Measurements from ENCODE around the gene FRMD4B.

GRCh38 chr3:69137412-69137811, 248.5 kb downstream of the FRMD4B start:
- TF ChIP-seq CTCF (conservative IDR thresholded peaks at IDR 0.05 in 1 of 2, IDR thresholded peaks at IDR 0.05 in 1 of 2; ENCODE audit: extremely low read depth in 1 of 2, insufficient read depth in 1 of 2, low read depth in 1 of 2, low read length in 2 of 2) (no peak), EZH2 (IDR thresholded peaks at IDR 0.05; ENCODE audit: borderline replicate concordance, low read length) (no peak)
